ENCODE results near the gene FGD4. TPM values are rescaled to one million over a fixed set of nuclear protein-coding genes. Genes with fewer than 3 reads are reported as not detected.
"Not testable (repeated sequence)": the region's sequence is repeated elsewhere in the genome, so short reads cannot be mapped to it uniquely, and the experiment has no call there.

The FGD4 gene
- total RNA-seq, 1 experiment from 2014 or later: 37.4 TPM

- H3K27ac Mint-ChIP-seq (ENCODE audit: unreplicated experiment): no peak overlapping the region
- intact Hi-C loops (cut with micrococcal nuclease; ENCODE audit: unreplicated experiment): no loop called here
- H3K4me3 Mint-ChIP-seq (ENCODE audit: low read depth, unreplicated experiment): no peak overlapping the region
- no peaks in the 10 kb centered on the region for H3K27me3 Mint-ChIP-seq (ENCODE audit: unreplicated experiment)
- DNase-seq: no peak
- no peak for TF ChIP-seq CTCF (IDR thresholded peaks at IDR 0.05; ENCODE audit: unreplicated experiment)
- CTCF ChIA-PET: interaction anchor here (0.5 to 0.6 kb wide), 2 partner anchors 136 to 1105 kb away, joined by 4 to 6 read pairs; no protein-coding TSS in a partner anchor
- H3K4me1 Mint-ChIP-seq (ENCODE audit: low read depth, unreplicated experiment): peaks cover 24% of the 10 kb centered on the region
- no peaks in the 10 kb centered on the region for H3K9me3 Mint-ChIP-seq (ENCODE audit: low read depth, unreplicated experiment)
- H3K36me3 Mint-ChIP-seq (ENCODE audit: insufficient read depth, unreplicated experiment): no peaks in the 10 kb centered on the region
- BruUV-seq (replicated peaks): no TSS peak
Observed at GRCh38 chr12:32509328-32510091, 110.2 kb downstream of the FGD4 start.

- CTCF ChIA-PET: interaction anchor here (0.7 to 1.7 kb wide), 2 partner anchors 11 to 24 kb away, joined by 3 to 5 read pairs; no protein-coding TSS in a partner anchor
- DNase-seq; intact Hi-C loops (cut with micrococcal nuclease; ENCODE audit: unreplicated experiment); H3K9me3 Mint-ChIP-seq (ENCODE audit: low read depth, unreplicated experiment); H3K36me3 Mint-ChIP-seq (ENCODE audit: insufficient read depth, unreplicated experiment); H3K4me3 Mint-ChIP-seq (ENCODE audit: low read depth, unreplicated experiment); H3K27ac Mint-ChIP-seq (ENCODE audit: unreplicated experiment); BruUV-seq (replicated peaks); H3K27me3 Mint-ChIP-seq (ENCODE audit: unreplicated experiment): not testable (repeated sequence)
- H3K4me1 Mint-ChIP-seq (ENCODE audit: low read depth, unreplicated experiment): peaks cover 28% of the 10 kb centered on the region
Observed at GRCh38 chr12:32511976-32512375, 112.6 kb downstream of the FGD4 start.

GRCh38 chr12:32512379-32512778 lies 113.0 kb downstream of the FGD4 start:
- Mint-ChIP-seq H3K27ac (ENCODE audit: unreplicated experiment) (no peak overlapping the region), H3K9me3 (ENCODE audit: low read depth, unreplicated experiment) (no peaks in the 10 kb centered on the region), H3K4me3 (ENCODE audit: low read depth, unreplicated experiment) (no peak overlapping the region), H3K36me3 (ENCODE audit: insufficient read depth, unreplicated experiment) (no peaks in the 10 kb centered on the region), H3K27me3 (ENCODE audit: unreplicated experiment) (no peaks in the 10 kb centered on the region), H3K4me1 (ENCODE audit: low read depth, unreplicated experiment) (peaks cover 28% of the 10 kb centered on the region)
- no TSS peak for BruUV-seq (replicated peaks)
- intact Hi-C loops (cut with micrococcal nuclease; ENCODE audit: unreplicated experiment): no loop called here
- CTCF ChIA-PET: interaction anchor here (0.7 to 1.7 kb wide), 2 partner anchors 11 to 23 kb away, joined by 3 to 5 read pairs; no protein-coding TSS in a partner anchor
- no peak for TF ChIP-seq CTCF (IDR thresholded peaks at IDR 0.05; ENCODE audit: unreplicated experiment)
- no peak for DNase-seq

GRCh38 chr12:32512910-32513309 lies 113.6 kb downstream of the FGD4 start:
- H3K4me1 Mint-ChIP-seq (ENCODE audit: low read depth, unreplicated experiment): peaks cover 24% of the 10 kb centered on the region

More at GRCh38 chr12:32512910-32513309, 113.6 kb downstream of the FGD4 start:
- no peak overlapping the region for H3K27ac Mint-ChIP-seq (ENCODE audit: unreplicated experiment)
- no peak for DNase-seq
- no TSS peak for BruUV-seq (replicated peaks)
- no peak overlapping the region for H3K4me3 Mint-ChIP-seq (ENCODE audit: low read depth, unreplicated experiment)
- H3K36me3 Mint-ChIP-seq (ENCODE audit: insufficient read depth, unreplicated experiment): no peaks in the 10 kb centered on the region
- H3K27me3 Mint-ChIP-seq (ENCODE audit: unreplicated experiment): no peaks in the 10 kb centered on the region
- intact Hi-C loops (cut with micrococcal nuclease; ENCODE audit: unreplicated experiment): no loop called here
- TF ChIP-seq CTCF (IDR thresholded peaks at IDR 0.05; ENCODE audit: unreplicated experiment): no peak
- no peaks in the 10 kb centered on the region for H3K9me3 Mint-ChIP-seq (ENCODE audit: low read depth, unreplicated experiment)
- CTCF ChIA-PET: interaction anchor here (0.6 to 1.7 kb wide), 2 partner anchors 23 to 138 kb away, joined by 4 to 5 read pairs; no protein-coding TSS in a partner anchor
